Neural cell (in vitro differentiated cells): ENCODE measurements around the gene FUT8. TPM values are rescaled to one million over a fixed set of nuclear protein-coding genes. Genes with fewer than 3 reads are reported as not detected.

Experiments used
- H2AFZ ChIP-seq: fragments of 200-600, 300-800 bp; sonication (generic), shearing (Covaris generic); 2 replicates; pipeline ENCODE4 v1.6.0; 2014; ENCODE audit warnings: low read depth, mild to moderate bottlenecking, antibody characterized with exemption, low read length, moderate library complexity
- H3F3A ChIP-seq: fragments of 200-600 bp; shearing (Covaris generic); 2 replicates; pipeline ENCODE4 v1.6.1; 2016; ENCODE audit warnings: mild to moderate bottlenecking, moderate library complexity, mixed read lengths, antibody characterized with exemption, low read length; ENCODE audit not compliant: insufficient read depth, poor library complexity, severe bottlenecking
- H3K27ac ChIP-seq: fragments of 200-600, 300-800 bp; sonication (generic), shearing (Covaris generic); 2 replicates; pipeline ENCODE4 v1.5.1; 2014; ENCODE audit warnings: mild to moderate bottlenecking, low read length, moderate library complexity
- H3K27me3 ChIP-seq: fragments of 300-800, 200-600 bp; sonication (generic), shearing (Covaris generic); 2 replicates; pipeline ENCODE4 v1.6.0; 2014; ENCODE audit warnings: mild to moderate bottlenecking, low read depth, low read length, moderate library complexity; ENCODE audit not compliant: insufficient read depth
- H3K36me3 ChIP-seq: fragments of 300-800, 200-600 bp; sonication (generic), shearing (Covaris generic); 2 replicates; pipeline ENCODE4 v1.5.1; 2014; ENCODE audit warnings: mild to moderate bottlenecking, antibody characterized with exemption, low read length, moderate library complexity; ENCODE audit not compliant: insufficient read depth
- H3K4me2 ChIP-seq: fragments of 300-800, 200-600 bp; sonication (generic), shearing (Covaris generic); 2 replicates; pipeline ENCODE4 v1.6.0; 2014; ENCODE audit warnings: mild to moderate bottlenecking, low read length
- H3K4me3 ChIP-seq: fragments of 300-800, 200-600 bp; sonication (generic), shearing (Covaris generic); 2 replicates; pipeline ENCODE4 v1.5.1; 2014; ENCODE audit warnings: mild to moderate bottlenecking, low read length, moderate library complexity
- H3K79me2 ChIP-seq: fragments of 200-600 bp; shearing (Covaris generic); replicated peaks from 2 replicates; pipeline ENCODE4 v1.6.0; 2014; ENCODE audit warnings: mild to moderate bottlenecking, low read length, moderate library complexity; ENCODE audit not compliant: insufficient read depth
- H3K9ac ChIP-seq: fragments of 300-800, 200-600 bp; sonication (generic), shearing (Covaris generic); 2 replicates; pipeline ENCODE4 v1.6.1; 2016; ENCODE audit warnings: mild to moderate bottlenecking, low read length, mixed read lengths
- H3K9me2 ChIP-seq: fragments of 200-600 bp; shearing (Covaris generic); 2 replicates; pipeline ENCODE4 v1.6.1; 2016; ENCODE audit warnings: mild to moderate bottlenecking, low read length, mixed read lengths; ENCODE audit not compliant: insufficient read depth
- H3K9me3 ChIP-seq: fragments of 200-600, 300-800 bp; sonication (generic), shearing (Covaris generic); 2 replicates; pipeline ENCODE4 v1.6.1; 2016; ENCODE audit warnings: mild to moderate bottlenecking, mixed run types, low read length, moderate library complexity, mixed read lengths
- H4K20me1 ChIP-seq: fragments of 200-600 bp; shearing (Covaris generic); 2 replicates; pipeline ENCODE4 v1.6.1; 2016; ENCODE audit warnings: mild to moderate bottlenecking, mixed run types; ENCODE audit not compliant: insufficient read depth
- EP300 ChIP-seq: fragments of 450-650 bp; conservative IDR thresholded peaks from 2 replicates; pipeline ENCODE4 v1.6.1; 2014; ENCODE audit warnings: antibody characterized with exemption, mild to moderate bottlenecking, moderate library complexity; ENCODE audit not compliant: poor library complexity, severe bottlenecking
- EZH2 ChIP-seq: fragments of 200-600, 300-800 bp; shearing (Covaris generic), sonication (generic); IDR thresholded peaks from 2 replicates; pipeline ENCODE4 v1.6.1; 2014; ENCODE audit warnings: antibody characterized with exemption, low read length, borderline replicate concordance, mild to moderate bottlenecking; ENCODE audit not compliant: insufficient read depth, poor library complexity, severe bottlenecking
- MXI1 ChIP-seq: fragments of 450-650 bp; conservative IDR thresholded peaks from 2 replicates; pipeline ENCODE4 v1.6.1; 2014; ENCODE audit warnings: antibody characterized with exemption, mild to moderate bottlenecking; ENCODE audit not compliant: poor library complexity, severe bottlenecking
- POLR2AphosphoS5 ChIP-seq: IDR thresholded peaks from 2 replicates; pipeline ENCODE4 v1.6.1; 2012
- RAD21 ChIP-seq: fragments of 450-650 bp; conservative IDR thresholded peaks from 2 replicates; pipeline ENCODE4 v1.6.1; 2014; ENCODE audit warnings: antibody characterized with exemption, mild to moderate bottlenecking, moderate library complexity
- SMC3 ChIP-seq: fragments of 450-650 bp; conservative IDR thresholded peaks from 2 replicates; pipeline ENCODE4 v1.6.1; 2014; ENCODE audit warnings: antibody characterized with exemption, mild to moderate bottlenecking, moderate library complexity; ENCODE audit not compliant: poor library complexity
- TAF1 ChIP-seq: IDR thresholded peaks from 2 replicates; pipeline ENCODE4 v1.6.1; 2012; ENCODE audit warnings: low read depth
- polyA plus RNA-seq: library from polyadenylated mRNA; depleted of rRNA; stranded (reverse); fragments of >200 nt; gene quantifications from 2 replicates; pipeline ENCODE4 v1.2.3, GENCODE V29; 2014
- TF ChIP-seq, protein P1 (sequence below): fragments of 450-650 bp; IDR thresholded peaks from 2 replicates; pipeline ENCODE4 v1.5.1; 2014; ENCODE audit warnings: antibody characterized with exemption, mild to moderate bottlenecking, moderate library complexity; ENCODE audit not compliant: poor library complexity, severe bottlenecking
- TF ChIP-seq, protein P2 (sequence below): IDR thresholded peaks from 2 replicates; pipeline ENCODE4 v1.6.1; 2012; ENCODE audit warnings: borderline replicate concordance

Gene FUT8
- polyA plus RNA-seq, 1 donor from 2014 or later: 72.8 TPM

DNA sequence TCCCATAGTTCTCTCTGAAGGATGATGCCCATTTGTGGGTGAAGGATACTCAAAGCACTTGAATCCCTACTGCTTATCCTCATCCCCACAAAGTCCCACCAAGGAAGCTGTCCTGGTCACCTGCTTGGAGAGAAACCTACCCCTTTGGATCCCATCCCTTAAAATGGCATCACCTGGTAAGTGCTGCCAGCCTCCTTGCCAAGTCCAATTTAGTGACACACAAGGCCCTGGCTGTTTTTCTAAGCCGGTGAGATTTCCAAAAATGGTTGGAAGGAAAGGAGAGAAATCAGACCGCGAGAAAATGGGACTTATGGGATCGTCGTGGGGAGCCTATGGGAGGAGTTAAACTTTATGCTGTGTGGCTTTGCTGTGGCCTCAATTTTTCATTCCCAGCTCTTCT lies 358.2 kb downstream of the FUT8 start:
- Histone ChIP-seq H3F3A (no peaks in the 10 kb centered on the region), H3K4me3 (no peak overlapping the region), H3K36me3 (no peaks in the 10 kb centered on the region), H3K27me3 (no peaks in the 10 kb centered on the region), H3K4me2 (no peak overlapping the region), H3K9me2 (no peaks in the 10 kb centered on the region), H2AFZ (no peak overlapping the region), H4K20me1 (no peaks in the 10 kb centered on the region), H3K79me2 (no peaks in the 10 kb centered on the region), H3K9ac (no peak overlapping the region), H3K27ac (no peak overlapping the region), H3K9me3 (no peaks in the 10 kb centered on the region)
- no peak for TF ChIP-seq SMC3
- TF ChIP-seq EP300: no peak
- no peak for TF ChIP-seq POLR2AphosphoS5
- no peak for TF ChIP-seq MXI1
- TF ChIP-seq RAD21: no peak
- no peak for TF ChIP-seq EZH2
- TF ChIP-seq, protein P1, sequence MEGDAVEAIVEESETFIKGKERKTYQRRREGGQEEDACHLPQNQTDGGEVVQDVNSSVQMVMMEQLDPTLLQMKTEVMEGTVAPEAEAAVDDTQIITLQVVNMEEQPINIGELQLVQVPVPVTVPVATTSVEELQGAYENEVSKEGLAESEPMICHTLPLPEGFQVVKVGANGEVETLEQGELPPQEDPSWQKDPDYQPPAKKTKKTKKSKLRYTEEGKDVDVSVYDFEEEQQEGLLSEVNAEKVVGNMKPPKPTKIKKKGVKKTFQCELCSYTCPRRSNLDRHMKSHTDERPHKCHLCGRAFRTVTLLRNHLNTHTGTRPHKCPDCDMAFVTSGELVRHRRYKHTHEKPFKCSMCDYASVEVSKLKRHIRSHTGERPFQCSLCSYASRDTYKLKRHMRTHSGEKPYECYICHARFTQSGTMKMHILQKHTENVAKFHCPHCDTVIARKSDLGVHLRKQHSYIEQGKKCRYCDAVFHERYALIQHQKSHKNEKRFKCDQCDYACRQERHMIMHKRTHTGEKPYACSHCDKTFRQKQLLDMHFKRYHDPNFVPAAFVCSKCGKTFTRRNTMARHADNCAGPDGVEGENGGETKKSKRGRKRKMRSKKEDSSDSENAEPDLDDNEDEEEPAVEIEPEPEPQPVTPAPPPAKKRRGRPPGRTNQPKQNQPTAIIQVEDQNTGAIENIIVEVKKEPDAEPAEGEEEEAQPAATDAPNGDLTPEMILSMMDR: no peak
- TF ChIP-seq TAF1: no peak
- TF ChIP-seq, protein P2, sequence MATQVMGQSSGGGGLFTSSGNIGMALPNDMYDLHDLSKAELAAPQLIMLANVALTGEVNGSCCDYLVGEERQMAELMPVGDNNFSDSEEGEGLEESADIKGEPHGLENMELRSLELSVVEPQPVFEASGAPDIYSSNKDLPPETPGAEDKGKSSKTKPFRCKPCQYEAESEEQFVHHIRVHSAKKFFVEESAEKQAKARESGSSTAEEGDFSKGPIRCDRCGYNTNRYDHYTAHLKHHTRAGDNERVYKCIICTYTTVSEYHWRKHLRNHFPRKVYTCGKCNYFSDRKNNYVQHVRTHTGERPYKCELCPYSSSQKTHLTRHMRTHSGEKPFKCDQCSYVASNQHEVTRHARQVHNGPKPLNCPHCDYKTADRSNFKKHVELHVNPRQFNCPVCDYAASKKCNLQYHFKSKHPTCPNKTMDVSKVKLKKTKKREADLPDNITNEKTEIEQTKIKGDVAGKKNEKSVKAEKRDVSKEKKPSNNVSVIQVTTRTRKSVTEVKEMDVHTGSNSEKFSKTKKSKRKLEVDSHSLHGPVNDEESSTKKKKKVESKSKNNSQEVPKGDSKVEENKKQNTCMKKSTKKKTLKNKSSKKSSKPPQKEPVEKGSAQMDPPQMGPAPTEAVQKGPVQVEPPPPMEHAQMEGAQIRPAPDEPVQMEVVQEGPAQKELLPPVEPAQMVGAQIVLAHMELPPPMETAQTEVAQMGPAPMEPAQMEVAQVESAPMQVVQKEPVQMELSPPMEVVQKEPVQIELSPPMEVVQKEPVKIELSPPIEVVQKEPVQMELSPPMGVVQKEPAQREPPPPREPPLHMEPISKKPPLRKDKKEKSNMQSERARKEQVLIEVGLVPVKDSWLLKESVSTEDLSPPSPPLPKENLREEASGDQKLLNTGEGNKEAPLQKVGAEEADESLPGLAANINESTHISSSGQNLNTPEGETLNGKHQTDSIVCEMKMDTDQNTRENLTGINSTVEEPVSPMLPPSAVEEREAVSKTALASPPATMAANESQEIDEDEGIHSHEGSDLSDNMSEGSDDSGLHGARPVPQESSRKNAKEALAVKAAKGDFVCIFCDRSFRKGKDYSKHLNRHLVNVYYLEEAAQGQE: no peak

DNA sequence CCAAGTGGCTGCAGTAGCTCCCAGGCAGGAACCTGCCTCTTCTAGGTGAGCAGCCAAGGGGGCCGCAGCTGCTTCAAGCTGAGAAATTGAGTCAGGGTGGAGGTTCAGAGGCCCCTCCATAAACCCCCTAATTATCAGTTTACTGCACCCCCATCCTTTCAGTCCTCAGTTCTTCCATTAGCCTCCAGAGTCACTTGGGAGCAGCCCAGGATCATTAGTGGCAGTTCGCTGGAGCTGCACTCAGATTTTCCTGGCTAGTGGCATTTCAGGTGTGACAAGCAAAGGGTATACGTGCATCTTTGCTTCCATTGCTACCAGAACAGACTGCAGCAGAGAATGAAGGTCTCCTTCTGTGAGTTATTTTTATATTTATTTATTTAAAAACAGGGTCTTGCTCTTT lies 358.7 kb downstream of the FUT8 start:
- TF ChIP-seq TAF1: no peak
- TF ChIP-seq, protein P1: no peak
- TF ChIP-seq SMC3: no peak
- TF ChIP-seq, protein P2: no peak
- Histone ChIP-seq H3F3A (no peaks in the 10 kb centered on the region), H3K9me3 (no peaks in the 10 kb centered on the region), H3K79me2 (no peaks in the 10 kb centered on the region), H3K27ac (no peak overlapping the region), H2AFZ (no peak overlapping the region), H3K9ac (no peak overlapping the region), H3K9me2 (no peaks in the 10 kb centered on the region), H3K27me3 (no peaks in the 10 kb centered on the region), H3K4me3 (no peak overlapping the region), H3K36me3 (no peaks in the 10 kb centered on the region), H4K20me1 (no peaks in the 10 kb centered on the region), H3K4me2 (no peak overlapping the region)
